Brain microvascular endothelial cell (primary cell): Measurements from ENCODE around the gene CHI3L1.

ENCODE experiments used
- DNase-seq: peaks from one replicate; pipeline ENCODE4 v3.0.0-alpha.2; 2020
- H3K27ac ChIP-seq: fragments of 250-450 bp; sonication (Bioruptor Pico); 2 replicates; pipeline ENCODE4 v1.5.1; 2020; ENCODE audit warnings: mild to moderate bottlenecking, moderate library complexity
- H3K27me3 ChIP-seq: fragments of 250-450 bp; sonication (Bioruptor Pico); replicated peaks from 2 replicates; pipeline ENCODE4 v1.5.1; 2020; ENCODE audit warnings: mild to moderate bottlenecking
- H3K36me3 ChIP-seq: fragments of 250-450 bp; sonication (Bioruptor Pico); replicated peaks from 2 replicates; pipeline ENCODE4 v1.5.1; 2020; ENCODE audit warnings: mild to moderate bottlenecking
- H3K4me3 ChIP-seq: 2 replicates; pipeline ENCODE4 v1.5.1; 2011; ENCODE audit warnings: low read depth, mild to moderate bottlenecking, control low read depth, low read length, moderate library complexity
- in situ Hi-C: cut with HindIII; loops from 2 replicates; pipeline ENCODE4 v1.10.0; 2017; ENCODE audit warnings: low sequenced_read_pairs, low pct_ligation_motif_present
- TF ChIP-seq, protein P1 (sequence below): IDR thresholded peaks from 2 replicates; pipeline ENCODE4 v1.5.1; 2011; ENCODE audit warnings: low read depth, mild to moderate bottlenecking, moderate library complexity, low read length, control low read depth, inconsistent platforms; ENCODE audit errors: missing control alignments

The CHI3L1 gene

DNA sequence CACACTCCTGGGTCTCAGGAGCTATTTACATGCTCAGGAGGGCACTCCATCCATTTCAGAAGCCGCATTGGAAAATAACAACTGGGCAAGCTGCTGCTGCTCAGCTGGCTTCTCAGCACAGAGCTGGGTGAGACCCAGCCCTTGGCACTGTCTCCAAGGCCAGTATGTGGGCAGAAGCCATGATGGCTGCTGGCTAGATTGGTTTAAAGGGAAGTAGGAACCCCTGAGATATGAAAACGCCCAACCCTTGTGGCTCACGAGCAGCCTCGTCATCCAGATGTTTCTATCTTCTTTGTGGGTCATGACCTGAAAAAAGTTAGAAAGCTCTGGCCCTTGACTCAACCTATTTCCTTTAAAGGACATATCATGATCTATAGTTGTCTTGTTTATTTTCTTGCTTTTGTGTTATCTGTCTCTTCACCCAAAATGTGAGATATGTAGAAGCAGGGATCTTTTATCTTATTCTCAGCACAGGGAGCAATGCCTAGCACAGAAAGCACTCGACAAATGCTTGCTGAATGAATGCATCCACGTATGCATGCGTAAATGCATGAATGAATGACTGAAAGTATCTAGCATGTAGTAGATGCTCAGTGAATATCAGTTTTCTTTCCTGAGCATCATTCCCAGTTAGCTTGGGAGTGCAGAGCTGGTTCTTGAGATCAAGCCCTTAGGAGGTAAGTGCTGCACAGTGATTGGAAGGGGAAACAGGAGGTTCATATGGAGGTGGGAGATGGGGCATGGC is 22.4 kb downstream of the CHI3L1 start:
- no peaks in the 10 kb centered on the region for H3K36me3 ChIP-seq
- TF ChIP-seq, protein P1, sequence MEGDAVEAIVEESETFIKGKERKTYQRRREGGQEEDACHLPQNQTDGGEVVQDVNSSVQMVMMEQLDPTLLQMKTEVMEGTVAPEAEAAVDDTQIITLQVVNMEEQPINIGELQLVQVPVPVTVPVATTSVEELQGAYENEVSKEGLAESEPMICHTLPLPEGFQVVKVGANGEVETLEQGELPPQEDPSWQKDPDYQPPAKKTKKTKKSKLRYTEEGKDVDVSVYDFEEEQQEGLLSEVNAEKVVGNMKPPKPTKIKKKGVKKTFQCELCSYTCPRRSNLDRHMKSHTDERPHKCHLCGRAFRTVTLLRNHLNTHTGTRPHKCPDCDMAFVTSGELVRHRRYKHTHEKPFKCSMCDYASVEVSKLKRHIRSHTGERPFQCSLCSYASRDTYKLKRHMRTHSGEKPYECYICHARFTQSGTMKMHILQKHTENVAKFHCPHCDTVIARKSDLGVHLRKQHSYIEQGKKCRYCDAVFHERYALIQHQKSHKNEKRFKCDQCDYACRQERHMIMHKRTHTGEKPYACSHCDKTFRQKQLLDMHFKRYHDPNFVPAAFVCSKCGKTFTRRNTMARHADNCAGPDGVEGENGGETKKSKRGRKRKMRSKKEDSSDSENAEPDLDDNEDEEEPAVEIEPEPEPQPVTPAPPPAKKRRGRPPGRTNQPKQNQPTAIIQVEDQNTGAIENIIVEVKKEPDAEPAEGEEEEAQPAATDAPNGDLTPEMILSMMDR, result no peak
- H3K27ac ChIP-seq, result no peak overlapping the region
- H3K27me3 ChIP-seq, result peaks cover 4% of the 10 kb centered on the region
- H3K4me3 ChIP-seq, result no peak overlapping the region
- in situ Hi-C loops, result no loop called here
- DNase-seq, result no peak

DNA sequence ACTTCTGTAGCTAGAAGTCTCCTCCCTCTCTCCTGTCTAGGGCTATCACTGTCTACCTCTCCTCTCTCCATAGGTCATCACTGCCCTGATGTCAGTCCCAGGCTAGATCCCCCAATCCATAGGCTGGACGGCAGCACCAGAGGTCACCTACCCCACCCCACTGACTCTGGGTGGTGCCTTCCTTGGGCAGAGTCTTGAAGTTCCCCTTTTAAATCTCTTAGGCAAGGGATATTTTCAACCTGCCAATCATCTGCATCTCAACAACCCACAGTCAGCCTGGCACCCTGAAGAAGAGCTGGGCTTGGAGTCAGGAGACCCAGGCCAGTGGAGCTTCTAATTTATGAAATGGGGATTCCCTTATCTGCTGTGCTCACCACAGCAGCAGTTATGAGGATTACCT is 24.1 kb downstream of the CHI3L1 start:
- DNase-seq, result no peak
- Histone ChIP-seq H3K36me3 (no peaks in the 10 kb centered on the region), H3K27ac (no peak overlapping the region), H3K4me3 (no peak overlapping the region), H3K27me3 (peaks cover 8% of the 10 kb centered on the region)
- in situ Hi-C loops, result no loop called here
- TF ChIP-seq, protein P1, result no peak

DNA sequence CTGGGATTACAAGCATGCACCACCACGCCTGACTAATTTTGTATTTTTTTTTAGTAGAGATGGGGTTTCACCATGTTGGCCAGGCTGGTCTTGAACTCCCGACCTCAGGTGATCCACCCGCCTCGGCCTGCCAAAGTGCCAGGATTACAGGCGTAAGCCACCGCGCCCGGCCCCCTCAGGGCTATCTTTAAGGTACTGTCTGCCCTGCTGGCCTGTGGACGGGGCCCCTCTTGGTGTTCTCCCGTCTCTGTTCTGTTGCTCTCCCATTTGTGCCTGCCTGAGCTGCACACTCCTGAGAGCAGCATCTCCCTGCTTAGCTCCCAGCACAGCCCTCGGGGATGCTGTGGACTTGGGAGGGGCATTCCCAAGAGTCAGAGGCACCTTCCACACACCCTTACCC is 24.8 kb downstream of the CHI3L1 start:
- TF ChIP-seq, protein P1, result no peak
- Histone ChIP-seq H3K27me3 (peaks cover 8% of the 10 kb centered on the region), H3K27ac (no peak overlapping the region), H3K36me3 (no peaks in the 10 kb centered on the region), H3K4me3 (no peak overlapping the region)
- no peak for DNase-seq
- in situ Hi-C loops, result no loop called here

DNA sequence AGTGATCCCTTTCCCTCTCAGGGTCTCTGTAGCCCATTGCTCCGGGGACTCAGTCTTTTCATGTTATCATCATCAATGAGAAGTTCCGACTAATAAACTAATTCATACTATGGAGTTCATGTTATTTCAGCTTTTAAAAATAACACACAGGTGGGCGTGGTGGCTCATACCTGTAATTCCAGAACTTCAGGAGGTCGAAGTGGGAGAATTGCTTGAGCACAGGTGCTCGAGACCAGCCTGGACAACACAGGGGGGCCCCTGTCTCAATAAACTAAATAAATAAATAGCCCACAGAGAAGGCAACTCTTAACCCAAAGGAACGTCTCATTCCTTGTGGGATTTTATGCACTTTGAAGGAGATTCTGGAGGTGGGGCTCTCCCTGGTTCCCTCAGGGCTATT is 25.3 kb downstream of the CHI3L1 start:
- H3K4me3 ChIP-seq, result no peak overlapping the region
- TF ChIP-seq, protein P1, result no peak
- no peaks in the 10 kb centered on the region for H3K36me3 ChIP-seq
- in situ Hi-C loops, result no loop called here
- no peak for DNase-seq
- H3K27me3 ChIP-seq, result peaks cover 7% of the 10 kb centered on the region
- no peak overlapping the region for H3K27ac ChIP-seq

DNA sequence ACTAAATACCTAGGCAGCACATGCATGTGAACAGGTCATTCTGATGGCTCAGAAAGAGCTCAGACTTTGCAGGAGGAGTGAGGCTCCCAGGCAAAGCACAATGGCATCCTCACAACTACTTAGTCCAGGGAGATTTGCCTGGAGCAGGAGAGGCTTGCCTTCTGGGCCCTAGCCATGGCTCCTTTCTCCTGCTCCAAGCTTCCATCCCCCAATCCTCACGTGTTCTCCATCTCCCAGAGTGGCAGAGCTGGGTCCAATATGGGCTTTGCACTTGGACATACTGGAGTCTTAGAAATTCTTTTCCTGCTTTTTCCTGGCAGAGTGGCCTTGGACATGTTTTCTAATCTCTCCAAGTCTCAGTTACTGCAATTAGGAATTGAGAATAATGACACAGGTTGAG is 26.7 kb downstream of the CHI3L1 start:
- no peak overlapping the region for H3K4me3 ChIP-seq
- in situ Hi-C loops, result no loop called here
- DNase-seq, result no peak
- H3K27ac ChIP-seq, result no peak overlapping the region
- TF ChIP-seq, protein P1, result no peak
- H3K27me3 ChIP-seq, result peaks cover 7% of the 10 kb centered on the region
- no peaks in the 10 kb centered on the region for H3K36me3 ChIP-seq
